Natural killer cell treated with Interleukin-12 subunit alpha and Interleukin-12 subunit beta and Interleukin-15 and Interleukin-18, amount 100 ng/mL, for 72 hours (primary cell): ENCODE results near the gene TPI1. TPM values are rescaled to one million over a fixed set of nuclear protein-coding genes. Genes with fewer than 3 reads are reported as not detected.

Experiments
- ATAC-seq, 2 donors: fragments of 150-1000 bp; cut with Tn5 transposase in 1 of 2; sonication (Bioruptor Pico), chemical (Tn5 transposase) in 1 of 2; 2 replicates each; pipeline ENCODE4 v1.10.0; 2021
- DNase-seq: peaks from one replicate; pipeline ENCODE4 v3.0.0; 2022; ENCODE audit warnings: low spot score
- H3K27ac Mint-ChIP-seq, 2 donors: 1 replicate in 1 of 2; 2 replicates in 1 of 2; pipeline ENCODE4 v1.8.0; 2022; ENCODE audit warnings: mixed read lengths in 2 of 2, mild to moderate bottlenecking in 1 of 2, moderate library complexity in 1 of 2
- H3K27me3 Mint-ChIP-seq, 2 donors: 1 replicate in 1 of 2; 2 replicates in 1 of 2; pipeline ENCODE4 v1.8.0; 2022; ENCODE audit warnings: mixed read lengths in 2 of 2
- H3K36me3 Mint-ChIP-seq: one replicate; pipeline ENCODE4 v1.8.0; 2022; ENCODE audit warnings: mixed read lengths
- H3K4me1 Mint-ChIP-seq, 2 donors: 1 replicate in 1 of 2; 2 replicates in 1 of 2; pipeline ENCODE4 v1.8.0; 2022; ENCODE audit warnings: low read depth in 2 of 2, mixed read lengths in 2 of 2, mild to moderate bottlenecking in 1 of 2
- H3K4me3 Mint-ChIP-seq: one replicate; pipeline ENCODE4 v1.8.0; 2022; ENCODE audit warnings: mixed read lengths
- H3K9me3 Mint-ChIP-seq: 2 replicates; pipeline ENCODE4 v1.8.0; 2022; ENCODE audit warnings: mixed read lengths
- total RNA-seq, 2 donors: library from RNA; stranded (reverse); gene quantifications; one replicate each; pipeline ENCODE4 v1.2.3, GENCODE V29; 2022

TPI1 gene
- total RNA-seq, 2 donors from 2014 or later = 1,157 to 1,903 TPM

- H3K36me3 Mint-ChIP-seq = no peaks in the 10 kb centered on the region
- peaks cover 10 to 14% of the 10 kb centered on the region in 2 donors for H3K4me1 Mint-ChIP-seq
- no peak overlapping the region for H3K4me3 Mint-ChIP-seq
- no peaks in the 10 kb centered on the region for H3K9me3 Mint-ChIP-seq
- DNase-seq = no peak
- H3K27ac Mint-ChIP-seq = no peak overlapping the region
- peaks cover 25 to 26% of the 10 kb centered on the region in 2 donors for H3K27me3 Mint-ChIP-seq
- ATAC-seq = no peak
These were observed 34.0 kb upstream of the TPI1 start for GRCh38 chr12:6833189-6833890.

GRCh38 chr12:6834254-6834653, 33.1 kb upstream of the TPI1 start:
- Mint-ChIP-seq H3K9me3 (no peaks in the 10 kb centered on the region), H3K4me3 (no peak overlapping the region), H3K27ac (no peak overlapping the region), H3K36me3 (no peaks in the 10 kb centered on the region), H3K4me1 (peaks cover 5 to 8% of the 10 kb centered on the region in 2 donors), H3K27me3 (peaks cover 19 to 21% of the 10 kb centered on the region in 2 donors)
- DNase-seq (no peak), ATAC-seq (no peak)

GRCh38 chr12:6834873-6835272, 32.5 kb upstream of the TPI1 start:
- H3K27ac Mint-ChIP-seq = no peak overlapping the region
- H3K36me3 Mint-ChIP-seq = no peaks in the 10 kb centered on the region
- no peaks in the 10 kb centered on the region for H3K9me3 Mint-ChIP-seq
- H3K27me3 Mint-ChIP-seq = peaks cover 17 to 19% of the 10 kb centered on the region in 2 donors
- peaks cover 4 to 5% of the 10 kb centered on the region in 2 donors for H3K4me1 Mint-ChIP-seq
- ATAC-seq (no peak), DNase-seq (no peak)
- H3K4me3 Mint-ChIP-seq = no peak overlapping the region

- Mint-ChIP-seq H3K27ac (no peak overlapping the region), H3K9me3 (no peaks in the 10 kb centered on the region), H3K4me1 (peaks cover 3 to 4% of the 10 kb centered on the region in 2 donors), H3K36me3 (no peaks in the 10 kb centered on the region), H3K27me3 (peaks cover 2 to 4% of the 10 kb centered on the region in 2 donors), H3K4me3 (no peak overlapping the region)
- ATAC-seq (no peak), DNase-seq (no peak)
These were observed 30.5 kb upstream of the TPI1 start for GRCh38 chr12:6836851-6837250.

- ATAC-seq (no peak), DNase-seq (no peak)
- Mint-ChIP-seq H3K4me3 (no peak overlapping the region), H3K27ac (no peak overlapping the region), H3K4me1 (peaks cover 3 to 4% of the 10 kb centered on the region in 2 donors), H3K9me3 (no peaks in the 10 kb centered on the region), H3K36me3 (no peaks in the 10 kb centered on the region), H3K27me3 (no peaks in the 10 kb centered on the region)
These were observed 29.8 kb upstream of the TPI1 start for GRCh38 chr12:6837370-6838060.

- no peak overlapping the region for H3K27ac Mint-ChIP-seq
These were observed 28.5 kb upstream of the TPI1 start for GRCh38 chr12:6838854-6839253.

GRCh38 chr12:6839482-6840201, 27.7 kb upstream of the TPI1 start:
- DNase-seq = no peak
- H3K4me1 Mint-ChIP-seq = peaks cover 3 to 4% of the 10 kb centered on the region in 2 donors
- no peak for ATAC-seq
- H3K4me3 Mint-ChIP-seq = no peak overlapping the region
- no peaks in the 10 kb centered on the region for H3K36me3 Mint-ChIP-seq
- H3K27me3 Mint-ChIP-seq = no peaks in the 10 kb centered on the region
- H3K9me3 Mint-ChIP-seq = no peaks in the 10 kb centered on the region
- no peak overlapping the region for H3K27ac Mint-ChIP-seq

More at GRCh38 chr12:6838854-6839253, 28.5 kb upstream of the TPI1 start:
- H3K4me1 Mint-ChIP-seq = peaks cover 3 to 4% of the 10 kb centered on the region in 2 donors
- no peak for ATAC-seq
- H3K36me3 Mint-ChIP-seq = no peaks in the 10 kb centered on the region
- no peaks in the 10 kb centered on the region for H3K9me3 Mint-ChIP-seq
- DNase-seq = no peak
- H3K27me3 Mint-ChIP-seq = no peaks in the 10 kb centered on the region
- no peak overlapping the region for H3K4me3 Mint-ChIP-seq

- Mint-ChIP-seq H3K4me1 (peaks cover 3 to 4% of the 10 kb centered on the region in 2 donors), H3K27ac (no peak overlapping the region), H3K36me3 (no peaks in the 10 kb centered on the region), H3K27me3 (no peaks in the 10 kb centered on the region), H3K4me3 (no peak overlapping the region), H3K9me3 (no peaks in the 10 kb centered on the region)
- ATAC-seq = no peak
- DNase-seq = no peak
These were observed 27.0 kb upstream of the TPI1 start for GRCh38 chr12:6840330-6840729.

- H3K4me3 Mint-ChIP-seq = no peak within 1 kb of the TSS
- DNase-seq (no peak), ATAC-seq (no peak)
- H3K4me1 Mint-ChIP-seq = no peaks in the 10 kb centered on the region
- no peaks in the 10 kb centered on the region for H3K9me3 Mint-ChIP-seq
- H3K27ac Mint-ChIP-seq = no peak within 1 kb of the TSS
- H3K27me3 Mint-ChIP-seq = no peaks in the 10 kb centered on the region
- no peaks in the 10 kb centered on the region for H3K36me3 Mint-ChIP-seq
These were observed 26.4 kb upstream of the TPI1 start, which contains the start of gene GNB3 for GRCh38 chr12:6840761-6841515. TSS of gene GNB3 (plus strand) at chr12:6840925. CDS start at chr12:6841288, 363 bp downstream.

- Mint-ChIP-seq H3K4me3 (no peak overlapping the region), H3K36me3 (no peaks in the 10 kb centered on the region), H3K27ac (no peak overlapping the region), H3K4me1 (no peaks in the 10 kb centered on the region), H3K9me3 (no peaks in the 10 kb centered on the region), H3K27me3 (no peaks in the 10 kb centered on the region)
- ATAC-seq (no peak), DNase-seq (no peak)
These were observed 25.3 kb upstream of the TPI1 start for GRCh38 chr12:6842075-6842474.

GRCh38 chr12:6843118-6843902, 24.0 kb upstream of the TPI1 start:
- DNase-seq (no peak), ATAC-seq (peak in 1 of 2 donors; percentile 21)
- H3K9me3 Mint-ChIP-seq = no peaks in the 10 kb centered on the region
- no peaks in the 10 kb centered on the region for H3K4me1 Mint-ChIP-seq
- no peak overlapping the region for H3K27ac Mint-ChIP-seq
- H3K36me3 Mint-ChIP-seq = no peaks in the 10 kb centered on the region
- no peak overlapping the region for H3K4me3 Mint-ChIP-seq
- no peaks in the 10 kb centered on the region for H3K27me3 Mint-ChIP-seq

- Mint-ChIP-seq H3K4me1 (peaks cover 4 to 13% of the 10 kb centered on the region in 2 donors), H3K9me3 (no peaks in the 10 kb centered on the region), H3K27ac (no peak overlapping the region), H3K36me3 (no peaks in the 10 kb centered on the region), H3K27me3 (no peaks in the 10 kb centered on the region), H3K4me3 (no peak overlapping the region)
- DNase-seq (no peak), ATAC-seq (no peak)
These were observed 21.9 kb upstream of the TPI1 start for GRCh38 chr12:6845395-6845794.
